Mesenchymal stem cell (in vitro differentiated cells and primary cell): Measurements from ENCODE around the gene ESPN.
"Not testable (repeated sequence)": the region's sequence is repeated elsewhere in the genome, so short reads cannot be mapped to it uniquely, and the experiment has no call there.

Experiments
- DNase-seq: peaks from one replicate; pipeline ENCODE4 v3.0.0-alpha.2; 2013
- H2AFZ ChIP-seq: one replicate; pipeline ENCODE4 v1.6.1; 2013; ENCODE audit warnings: low read depth, mild to moderate bottlenecking, control low read depth, inconsistent platforms, low read length, moderate library complexity
- H2AK5ac ChIP-seq: 2 replicates; pipeline ENCODE4 v1.6.1; 2013; ENCODE audit warnings: low read length, moderate library complexity, mild to moderate bottlenecking, inconsistent platforms; ENCODE audit not compliant: severe bottlenecking
- H2BK120ac ChIP-seq: one replicate; pipeline ENCODE4 v1.6.1; 2013; ENCODE audit warnings: low read depth, mild to moderate bottlenecking, inconsistent platforms, low read length, moderate library complexity
- H2BK12ac ChIP-seq, 2 experiments: one replicate each; pipeline ENCODE4 v1.6.1; 2013; ENCODE audit warnings: inconsistent platforms in 2 of 2, low read length in 2 of 2, mild to moderate bottlenecking in 2 of 2, moderate library complexity in 2 of 2, control low read depth in 1 of 2
- H2BK15ac ChIP-seq: one replicate; pipeline ENCODE4 v1.6.1; 2013; ENCODE audit warnings: mild to moderate bottlenecking, low read depth, inconsistent platforms; ENCODE audit not compliant: poor library complexity, severe bottlenecking
- H2BK5ac ChIP-seq: 2 replicates; pipeline ENCODE4 v1.6.1; 2013; ENCODE audit warnings: low read depth, mild to moderate bottlenecking, low read length, control low read depth, inconsistent platforms; ENCODE audit not compliant: poor library complexity, severe bottlenecking
- H3K14ac ChIP-seq, 2 experiments: one replicate each; pipeline ENCODE4 v1.6.1; 2013; ENCODE audit warnings: inconsistent platforms in 2 of 2, low read length in 2 of 2, control low read depth in 1 of 2, mild to moderate bottlenecking in 1 of 2, moderate library complexity in 1 of 2
- H3K18ac ChIP-seq, 2 experiments: one replicate each; pipeline ENCODE4 v1.6.1; 2013; ENCODE audit warnings: inconsistent platforms in 2 of 2, low read length in 2 of 2, control low read depth in 1 of 2, low read depth in 1 of 2, mild to moderate bottlenecking in 1 of 2
- H3K23ac ChIP-seq, 2 experiments: one replicate each; pipeline ENCODE4 v1.6.1; 2013; ENCODE audit warnings: inconsistent platforms in 2 of 2, low read length in 2 of 2, mild to moderate bottlenecking in 2 of 2, moderate library complexity in 2 of 2, control low read depth in 1 of 2
- H3K27ac ChIP-seq: 2 replicates; pipeline ENCODE4 v1.5.1; 2013; ENCODE audit warnings: mild to moderate bottlenecking, moderate library complexity, low read length, control low read depth, inconsistent platforms; ENCODE audit not compliant: poor library complexity, severe bottlenecking
- H3K27me3 ChIP-seq, 2 experiments: 2 replicates each; pipeline versions ENCODE4 v1.6.1 to v1.7.0; 2013; ENCODE audit warnings: low read length in 2 of 2, mild to moderate bottlenecking in 2 of 2, moderate library complexity in 2 of 2, control low read depth in 1 of 2, inconsistent platforms in 1 of 2; ENCODE audit not compliant: control insufficient read depth in 1 of 2, insufficient read depth in 1 of 2
- H3K36me3 ChIP-seq, 2 experiments: 2 replicates each; pipeline versions ENCODE4 v1.6.1 to v1.7.0; 2013; ENCODE audit warnings: low read length in 2 of 2, control low read depth in 1 of 2, inconsistent platforms in 1 of 2, low read depth in 1 of 2, mild to moderate bottlenecking in 1 of 2; ENCODE audit not compliant: insufficient read depth in 2 of 2, control insufficient read depth in 1 of 2
- H3K4ac ChIP-seq, 2 experiments: one replicate each; pipeline ENCODE4 v1.6.1; 2013; ENCODE audit warnings: inconsistent platforms in 2 of 2, low read length in 2 of 2, mild to moderate bottlenecking in 2 of 2, moderate library complexity in 2 of 2, control low read depth in 1 of 2, low read depth in 1 of 2
- H3K4me1 ChIP-seq: 2 replicates; pipeline ENCODE4 v1.6.1; 2013; ENCODE audit warnings: low read depth, low read length, control low read depth; ENCODE audit not compliant: control insufficient read depth, insufficient read depth
- H3K4me2 ChIP-seq: 2 replicates; pipeline ENCODE4 v1.6.1; 2013; ENCODE audit warnings: low read length, mild to moderate bottlenecking, inconsistent platforms; ENCODE audit not compliant: poor library complexity, severe bottlenecking
- H3K4me3 ChIP-seq, 2 experiments: 2 replicates each; pipeline versions ENCODE4 v1.5.1 to v1.7.0; 2013; ENCODE audit warnings: low read length in 2 of 2, mild to moderate bottlenecking in 2 of 2, control low read depth in 1 of 2, low read depth in 1 of 2; ENCODE audit not compliant: insufficient read depth in 1 of 2
- H3K79me1 ChIP-seq: replicated peaks from 2 replicates; pipeline ENCODE4 v1.6.1; 2013; ENCODE audit warnings: mild to moderate bottlenecking, control low read depth, low read length, inconsistent platforms; ENCODE audit not compliant: poor library complexity, severe bottlenecking
- H3K9ac ChIP-seq: 2 replicates; pipeline ENCODE4 v1.7.0; 2013; ENCODE audit warnings: mild to moderate bottlenecking, low read length, moderate library complexity
- H3K9me3 ChIP-seq: 2 replicates; pipeline ENCODE4 v1.7.0; 2013; ENCODE audit warnings: mild to moderate bottlenecking, low read length; ENCODE audit not compliant: control insufficient read depth
- H4K8ac ChIP-seq: one replicate; pipeline ENCODE4 v1.6.1; 2013; ENCODE audit warnings: inconsistent platforms, mild to moderate bottlenecking, low read length, moderate library complexity
- H4K91ac ChIP-seq: one replicate; pipeline ENCODE4 v1.6.1; 2013; ENCODE audit warnings: mild to moderate bottlenecking, low read length, inconsistent platforms
- WGBS: methylation state at CpG from one replicate; pipeline ENCODE4 v1.1.7; 2013; ENCODE audit warnings: mixed read lengths; 5-methylcytosine and 5-hydroxymethylcytosine counted together

The ESPN gene

GRCh38 chr1:6426277-6426971, 1.8 kb downstream of the ESPN start:
- H4K8ac ChIP-seq, result no peak overlapping the region
- H3K18ac ChIP-seq, result no peak overlapping the region
- H4K91ac ChIP-seq, result no peak overlapping the region
- no peak overlapping the region for H3K4ac ChIP-seq
- H3K27me3 ChIP-seq, result peaks cover 80 to 85% of the 10 kb centered on the region in 2 experiments
- 91% methylated on average over 9 of the region's 9 CpGs for WGBS
- H3K36me3 ChIP-seq, result peaks cover 0 to 3% of the 10 kb centered on the region in 2 experiments
- no peak overlapping the region for H2BK12ac ChIP-seq
- H3K27ac ChIP-seq, result no peak overlapping the region
- no peak overlapping the region for H2BK5ac ChIP-seq
- no peak overlapping the region for H2BK120ac ChIP-seq
- no peak for DNase-seq
- no peak overlapping the region for H3K23ac ChIP-seq
- H2AK5ac ChIP-seq, result no peak overlapping the region
- no peak overlapping the region for H3K9ac ChIP-seq
- no peaks in the 10 kb centered on the region for H3K9me3 ChIP-seq
- H3K4me3 ChIP-seq, result no peak overlapping the region
- H3K4me2 ChIP-seq, result no peak overlapping the region
- H3K4me1 ChIP-seq, result peaks cover 35% of the 10 kb centered on the region
- H2BK15ac ChIP-seq, result no peak overlapping the region
- no peaks in the 10 kb centered on the region for H3K79me1 ChIP-seq
- no peak overlapping the region for H3K14ac ChIP-seq
- no peak overlapping the region for H2AFZ ChIP-seq

GRCh38 chr1:6426972-6427350, 2.4 kb downstream of the ESPN start:
- Histone ChIP-seq H4K8ac (no peak overlapping the region), H2BK15ac (no peak overlapping the region), H3K9me3 (no peaks in the 10 kb centered on the region), H3K27me3 (peaks cover 77 to 82% of the 10 kb centered on the region in 2 experiments), H3K27ac (no peak overlapping the region), H3K18ac (no peak overlapping the region), H4K91ac (no peak overlapping the region), H3K4ac (no peak overlapping the region), H3K4me2 (no peak overlapping the region), H3K4me1 (peaks cover 35% of the 10 kb centered on the region), H2BK12ac (no peak overlapping the region), H2BK5ac (no peak overlapping the region), H3K9ac (no peak overlapping the region), H2BK120ac (no peak overlapping the region), H3K23ac (no peak overlapping the region), H3K14ac (no peak overlapping the region), H3K4me3 (no peak overlapping the region), H2AFZ (no peak overlapping the region), H3K36me3 (peaks cover 0 to 3% of the 10 kb centered on the region in 2 experiments), H2AK5ac (no peak overlapping the region), H3K79me1 (no peaks in the 10 kb centered on the region)
- DNase-seq, result no peak
- 84% methylated on average over 10 of the region's 10 CpGs for WGBS

GRCh38 chr1:6427441-6428390, 3.1 kb downstream of the ESPN start:
- 91% methylated on average over 26 of the region's 26 CpGs for WGBS
- H3K23ac ChIP-seq, result no peak overlapping the region

DNA sequence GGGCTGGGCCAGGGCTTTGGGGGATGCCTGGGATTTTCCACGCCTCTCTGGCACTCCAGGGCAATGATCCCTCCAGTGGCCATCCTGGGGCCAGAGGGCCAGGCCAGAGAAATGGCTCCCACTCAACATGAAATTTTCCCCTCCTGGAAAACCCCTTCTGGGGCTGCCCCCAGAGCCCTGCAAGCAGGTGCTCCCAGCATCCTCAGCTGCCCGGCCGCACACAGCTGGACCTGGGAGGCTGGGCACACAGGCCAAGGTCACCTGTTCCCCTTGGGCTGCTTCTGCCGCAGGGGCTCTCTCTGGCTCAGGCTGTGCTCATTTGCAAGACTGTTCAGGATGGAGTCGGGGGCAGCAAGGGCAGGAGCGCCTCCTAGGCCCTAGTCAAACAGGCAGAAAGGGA, 3.9 kb downstream of the ESPN start:
- H3K14ac ChIP-seq, H3K36me3 ChIP-seq, H2BK5ac ChIP-seq, H3K23ac ChIP-seq, H2BK120ac ChIP-seq, H4K91ac ChIP-seq, H2BK12ac ChIP-seq, H2AK5ac ChIP-seq, H3K9ac ChIP-seq, H3K4ac ChIP-seq, H2AFZ ChIP-seq, H3K9me3 ChIP-seq, H3K18ac ChIP-seq, H2BK15ac ChIP-seq, H3K79me1 ChIP-seq, H3K4me3 ChIP-seq, H4K8ac ChIP-seq, DNase-seq, H3K4me2 ChIP-seq, H3K27ac ChIP-seq: not testable (repeated sequence)
- 95% methylated on average over 5 of the region's 6 CpGs for WGBS
- Histone ChIP-seq H3K4me1 (peaks cover 32% of the 10 kb centered on the region), H3K27me3 (peaks cover 75 to 76% of the 10 kb centered on the region in 2 experiments)

More at GRCh38 chr1:6427441-6428390, 3.1 kb downstream of the ESPN start:
- Histone ChIP-seq H3K4me1 (peaks cover 37% of the 10 kb centered on the region), H3K4ac (no peak overlapping the region), H3K9ac (no peak overlapping the region), H2BK120ac (no peak overlapping the region), H4K8ac (no peak overlapping the region), H2AFZ (no peak overlapping the region), H3K36me3 (peaks cover 0 to 3% of the 10 kb centered on the region in 2 experiments), H2AK5ac (no peak overlapping the region), H3K14ac (no peak overlapping the region), H2BK5ac (no peak overlapping the region), H3K79me1 (no peaks in the 10 kb centered on the region), H3K18ac (no peak overlapping the region), H3K27ac (no peak overlapping the region), H3K27me3 (peaks cover 81 to 83% of the 10 kb centered on the region in 2 experiments), H2BK12ac (no peak overlapping the region), H3K9me3 (no peaks in the 10 kb centered on the region), H3K4me2 (no peak overlapping the region), H2BK15ac (no peak overlapping the region), H4K91ac (no peak overlapping the region), H3K4me3 (no peak overlapping the region)
- DNase-seq, result no peak
